Right lobe of liver (tissue), 6 donors: ENCODE results near the gene UQCRHL. TPM values are rescaled to one million over a fixed set of nuclear protein-coding genes. Genes with fewer than 3 reads are reported as not detected.

Experiments used
- ATAC-seq, 4 donors: fragments of 200-7000 bp; cut with Tn5 transposase; one replicate each; pipeline ENCODE4 v1.9.1; 2020; ENCODE audit warnings: mild to moderate bottlenecking in 4 of 4, moderate library complexity in 4 of 4
- DNase-seq, 3 donors: peaks; one replicate each; pipeline ENCODE4 v3.0.0-alpha.2; 2020
- H3K27ac ChIP-seq, 3 donors: fragments of 200-600 bp; one replicate each; pipeline ENCODE4 v1.8.0; 2022
- H3K27me3 ChIP-seq, 2 donors: fragments of 200-600 bp; one replicate each; pipeline ENCODE4 v1.8.0; 2022
- H3K36me3 ChIP-seq, 4 donors: fragments of 200-600 bp; sonication (generic) in 1 of 4; one replicate each; pipeline versions ENCODE4 v1.5.1 to v1.8.0; 2017 to 2022; ENCODE audit warnings: control low read depth in 1 of 4
- H3K4me1 ChIP-seq, 4 donors: fragments of 200-600 bp; sonication (generic) in 1 of 4; one replicate each; pipeline versions ENCODE4 v1.5.1 to v1.8.0; 2017 to 2022; ENCODE audit warnings: control low read depth in 1 of 4
- H3K4me3 ChIP-seq, 3 donors: fragments of 200-600 bp; one replicate each; pipeline ENCODE4 v1.8.0; 2022
- H3K9me3 ChIP-seq, 4 donors: fragments of 200-600 bp; sonication (generic) in 1 of 4; one replicate each; pipeline versions ENCODE4 v1.5.1 to v1.8.0; 2017 to 2022; ENCODE audit warnings: control low read depth in 1 of 4
- CTCF ChIP-seq, 4 donors: fragments of 200-600 bp in 3 of 4; fragments of 450-650 bp in 1 of 4; IDR thresholded peaks; one replicate each; pipeline versions ENCODE4 v1.5.1 to v1.8.0; 2016 to 2022; ENCODE audit warnings: antibody characterized with exemption in 4 of 4, mild to moderate bottlenecking in 2 of 4
- POLR2A ChIP-seq: fragments of 450-650 bp; IDR thresholded peaks from one replicate; pipeline ENCODE4 v1.6.1; 2017; ENCODE audit warnings: antibody characterized with exemption, mild to moderate bottlenecking
- WGBS: methylation state at CpG from one replicate; pipeline ENCODE4 v1.1.6; 2018; ENCODE audit warnings: low coverage, low lambda C conversion rate; ENCODE audit not compliant: insufficient coverage; ENCODE audit errors: missing lambda C conversion rate; 5-methylcytosine and 5-hydroxymethylcytosine counted together
- intact Hi-C, 2 donors: fragments of 100-400 bp; cut with DNase I; formaldehyde crosslinking; loops; one replicate each; pipeline versions ENCODE4 v1.11.2 to v1.14.1; 2022
- total RNA-seq, 6 experiments: library from RNA; depleted of rRNA in 2 of 6; stranded (reverse); fragments of >200 nt in 2 of 6; fragmentation: NEBNext Ultra II Directional in 3 of 6; extraction: Animal tissue kit (Norgen Biotek cat#: 25700) in 3 of 6; gene quantifications; one replicate each; pipeline versions ENCODE4 v1.1.0 to v1.2.4, GENCODE V29; 2016 to 2023
- donor health status: DM: no; HTN: yes; CAD: no.
- donor health status: DM: no; HTN: no; CAD: no.
- donor health status: DM: no; HTN: no; CAD: no.
- donor health status: DM: no; HTN: yes; CAD: no.
- donor health status: DM: no; HTN: yes; CAD: no.

Gene UQCRHL
- total RNA-seq, 6 experiments from 2014 or later, result 0.42 to 1.1 (median 0.51) TPM

DNA sequence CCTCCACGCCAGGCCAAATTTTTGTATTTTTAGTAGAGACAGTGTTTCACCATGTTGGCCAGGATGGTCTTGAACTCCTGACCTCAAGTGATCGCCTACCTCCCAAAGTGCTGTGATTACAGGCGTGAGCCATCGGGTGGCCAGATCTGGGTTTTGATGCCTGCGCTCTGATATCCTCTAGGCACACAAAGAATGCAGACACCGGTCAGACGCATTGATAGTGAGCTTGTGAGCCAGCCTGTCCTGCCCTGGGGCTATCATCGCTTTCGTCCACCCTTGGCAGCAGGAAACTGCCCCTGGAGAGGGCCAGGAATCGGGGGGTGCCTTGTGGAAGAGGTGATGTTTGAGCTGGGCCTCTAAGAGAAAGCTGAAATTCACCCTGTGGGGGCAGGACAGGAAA is 44.9 kb downstream of the UQCRHL start:
- Histone ChIP-seq H3K9me3 (no peaks in the 10 kb centered on the region), H3K4me1 (peaks cover 0 to 6% (median 0%) of the 10 kb centered on the region in 4 donors), H3K4me3 (no peak overlapping the region), H3K27me3 (no peaks in the 10 kb centered on the region), H3K27ac (no peak overlapping the region), H3K36me3 (no peaks in the 10 kb centered on the region)
- no peak for DNase-seq
- no peak for ATAC-seq
- intact Hi-C loops, result no loop called here
- TF ChIP-seq CTCF (IDR thresholded peaks at IDR 0.05) (no peak), POLR2A (no peak)
- WGBS, result 65% methylated on average over 5 of the region's 10 CpGs

- Histone ChIP-seq H3K36me3 (no peaks in the 10 kb centered on the region), H3K27me3 (no peaks in the 10 kb centered on the region), H3K4me3 (no peak overlapping the region), H3K27ac (peak overlapping the region in 1 of 3 donors; percentile 4), H3K4me1 (peaks cover 0 to 6% (median 0%) of the 10 kb centered on the region in 4 donors), H3K9me3 (no peaks in the 10 kb centered on the region)
- intact Hi-C loops, result no loop called here
- WGBS, result 61% methylated on average over 8 of the region's 8 CpGs
- TF ChIP-seq CTCF (IDR thresholded peaks at IDR 0.05) (no peak), POLR2A (no peak)
- ATAC-seq (no peak), DNase-seq (no peak)
Observed at GRCh38 chr1:15761366-15762128, 45.9 kb downstream of the UQCRHL start.

GRCh38 chr1:15760520-15761211 is 46.8 kb downstream of the UQCRHL start:
- ATAC-seq, result peak in 3 of 4 donors; percentile 4 to 26 (median 5)
- intact Hi-C loops, result no loop called here
- WGBS, result 77% methylated on average over 2 of the region's 12 CpGs
- Histone ChIP-seq H3K27me3 (no peaks in the 10 kb centered on the region), H3K27ac (peak overlapping the region in 2 of 3 donors; percentile 4 to 5), H3K9me3 (no peaks in the 10 kb centered on the region), H3K4me3 (no peak overlapping the region), H3K36me3 (no peaks in the 10 kb centered on the region), H3K4me1 (peaks cover 0 to 6% (median 0%) of the 10 kb centered on the region in 4 donors)
- no peak for DNase-seq
- TF ChIP-seq POLR2A, result no peak
- no peak for TF ChIP-seq CTCF (IDR thresholded peaks at IDR 0.05)

GRCh38 chr1:15758953-15759661 is 48.3 kb downstream of the UQCRHL start:
- Histone ChIP-seq H3K36me3 (no peaks in the 10 kb centered on the region), H3K27ac (peak overlapping the region in 2 of 3 donors; percentile 24 to 49), H3K4me1 (peaks cover 0 to 6% (median 0%) of the 10 kb centered on the region in 4 donors), H3K9me3 (no peaks in the 10 kb centered on the region), H3K4me3 (peak overlapping the region; percentile 36 to 55 (median 52)), H3K27me3 (no peaks in the 10 kb centered on the region)
- no CpG with 5 or more reads among the region's 58 CpGs for WGBS
- DNase-seq, result no peak
- intact Hi-C loops, result no loop called here
- TF ChIP-seq CTCF (IDR thresholded peaks at IDR 0.05) (no peak), POLR2A (no peak)
- ATAC-seq, result peak; percentile 12 to 43 (median 32)
